Measurements from ENCODE around the gene ZC3HAV1.
"Not testable (repeated sequence)": the region's sequence is repeated elsewhere in the genome, so short reads cannot be mapped to it uniquely, and the experiment has no call there.

The ZC3HAV1 gene

DNA sequence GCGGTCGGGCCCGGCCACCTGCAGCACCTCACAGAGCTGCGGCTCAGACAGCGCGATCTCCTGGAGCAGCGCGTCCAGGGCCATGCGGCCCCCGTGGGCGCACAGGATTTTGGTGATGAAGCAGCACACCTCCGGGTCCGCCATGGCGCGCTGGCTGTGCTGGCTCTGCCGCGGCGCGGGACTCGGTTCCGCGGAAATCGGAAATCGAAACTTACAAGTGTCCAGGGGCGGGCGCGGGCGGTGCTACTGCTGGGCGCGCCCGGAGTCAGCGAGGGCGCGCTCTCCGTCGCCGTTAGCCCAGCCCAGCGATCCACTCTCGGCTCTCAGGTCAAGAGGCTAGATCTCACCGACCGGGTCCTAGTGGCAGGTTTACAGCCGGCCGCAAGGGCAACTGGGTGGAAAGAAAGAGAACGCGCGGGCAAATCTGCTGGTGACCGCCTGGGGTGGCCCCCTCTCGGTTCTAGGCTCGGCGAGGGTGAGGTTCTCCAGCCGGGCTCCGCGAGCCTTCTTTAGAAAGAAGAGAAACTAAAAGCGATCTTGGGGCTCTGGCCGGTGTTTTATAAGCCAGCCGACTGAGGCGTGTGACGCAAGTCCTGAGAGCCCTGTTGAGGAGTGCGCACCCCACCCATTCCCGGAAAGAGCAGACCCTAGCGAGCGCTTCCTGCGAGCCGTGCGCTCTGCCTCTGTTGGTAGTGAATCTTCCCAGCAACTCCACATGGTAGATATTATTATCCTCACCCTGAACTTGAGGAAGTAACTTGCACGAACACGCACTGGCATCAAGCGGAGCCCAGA is at the start of gene ZC3HAV1:
Gene ZC3HAV1 (minus strand): TSS at position 533 of the 795 bp plus-strand sequence. CDS start 389 bp downstream, at position 144.
- TF ChIP-seq FOXP2 (optimal IDR thresholded peaks at IDR 0.05; ENCODE audit: control extremely low read depth, extremely low read length, insufficient read depth) (no peak), EZH2 (IDR thresholded peaks at IDR 0.05) (no peak), POLR2AphosphoS5 (IDR thresholded peaks at IDR 0.05; ENCODE audit: borderline replicate concordance, low read depth, low read length) (peak; percentile 62)

DNA sequence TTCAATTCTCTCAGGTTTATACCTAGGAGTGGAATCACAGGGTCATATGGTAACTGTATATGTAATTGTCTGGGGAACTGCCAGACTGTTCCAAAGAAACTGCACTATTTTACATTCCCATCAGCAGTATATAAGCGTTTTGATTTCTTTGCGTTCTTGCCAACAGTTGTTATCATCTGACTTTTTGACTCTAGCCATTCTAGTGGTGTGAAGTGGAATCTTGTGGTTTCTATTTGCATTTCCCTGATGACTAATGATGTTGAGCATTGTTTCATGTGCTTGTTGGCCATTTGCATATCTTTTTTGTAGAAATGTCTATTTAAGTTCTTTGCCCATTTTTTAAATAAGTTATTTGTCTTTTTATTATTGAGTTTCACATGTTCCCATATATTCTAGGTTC is 44.3 kb upstream of the ZC3HAV1 start:
- H3K36me3 ChIP-seq (ENCODE audit: insufficient read depth, low read length): peaks cover 3% of the 10 kb centered on the region; the same call in 1 of the 2 replicates
- H3K27ac ChIP-seq: no peak overlapping the region
- H3K9ac ChIP-seq (ENCODE audit: insufficient read length): no peak overlapping the region
- H3K4me3 ChIP-seq: no peak overlapping the region
- no peak for DNase-seq (ENCODE audit: low read depth, low spot score)
- H3K9me3 ChIP-seq (ENCODE audit: low read depth, low read length): no peaks in the 10 kb centered on the region
- no peak for TF ChIP-seq FOXP2 (optimal IDR thresholded peaks at IDR 0.05; ENCODE audit: control extremely low read depth, extremely low read length, insufficient read depth)
- TF ChIP-seq POLR2AphosphoS5 (IDR thresholded peaks at IDR 0.05; ENCODE audit: borderline replicate concordance, low read depth, low read length): no peak
- no peak for TF ChIP-seq EZH2 (IDR thresholded peaks at IDR 0.05)

More for the DNA sequence above, at the start of gene ZC3HAV1:
- no peak for DNase-seq (ENCODE audit: low read depth, low spot score)
- Histone ChIP-seq H3K36me3 (ENCODE audit: insufficient read depth, low read length) (no peaks in the 10 kb centered on the region), H3K4me3 (peak within 1 kb of the TSS; percentile 85), H3K27ac (no peak within 1 kb of the TSS), H3K9ac (ENCODE audit: insufficient read length) (peak within 1 kb of the TSS; percentile 72), H3K9me3 (ENCODE audit: low read depth, low read length) (no peaks in the 10 kb centered on the region)

DNA sequence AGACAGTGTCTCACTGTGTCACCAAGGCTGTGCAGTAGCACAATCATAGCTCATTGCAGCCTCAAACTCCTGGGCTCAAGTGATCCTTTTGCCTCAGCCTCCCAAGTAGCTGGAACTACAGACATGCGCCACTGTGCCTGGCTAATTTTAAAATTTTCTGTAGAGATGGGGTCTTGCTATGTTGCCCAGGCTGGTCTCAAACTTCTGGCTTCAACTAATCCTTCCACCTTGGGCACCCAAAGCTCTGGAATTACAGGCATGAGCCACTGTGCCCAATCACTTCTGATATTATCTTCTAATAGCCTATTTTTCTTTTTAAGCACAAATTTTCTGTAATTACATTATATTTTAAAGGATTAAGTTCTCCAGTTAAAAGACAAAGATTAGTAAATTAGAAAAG is 42.6 kb upstream of the ZC3HAV1 start:
- Histone ChIP-seq H3K27ac (no peak overlapping the region), H3K9me3 (ENCODE audit: low read depth, low read length) (no peaks in the 10 kb centered on the region), H3K4me3 (no peak overlapping the region), H3K36me3 (ENCODE audit: insufficient read depth, low read length) (no peaks in the 10 kb centered on the region), H3K9ac (ENCODE audit: insufficient read length) (no peak overlapping the region)
- TF ChIP-seq POLR2AphosphoS5 (IDR thresholded peaks at IDR 0.05; ENCODE audit: borderline replicate concordance, low read depth, low read length) (no peak), EZH2 (IDR thresholded peaks at IDR 0.05) (no peak), FOXP2 (optimal IDR thresholded peaks at IDR 0.05; ENCODE audit: control extremely low read depth, extremely low read length, insufficient read depth) (no peak)
- DNase-seq (ENCODE audit: low read depth, low spot score): no peak

DNA sequence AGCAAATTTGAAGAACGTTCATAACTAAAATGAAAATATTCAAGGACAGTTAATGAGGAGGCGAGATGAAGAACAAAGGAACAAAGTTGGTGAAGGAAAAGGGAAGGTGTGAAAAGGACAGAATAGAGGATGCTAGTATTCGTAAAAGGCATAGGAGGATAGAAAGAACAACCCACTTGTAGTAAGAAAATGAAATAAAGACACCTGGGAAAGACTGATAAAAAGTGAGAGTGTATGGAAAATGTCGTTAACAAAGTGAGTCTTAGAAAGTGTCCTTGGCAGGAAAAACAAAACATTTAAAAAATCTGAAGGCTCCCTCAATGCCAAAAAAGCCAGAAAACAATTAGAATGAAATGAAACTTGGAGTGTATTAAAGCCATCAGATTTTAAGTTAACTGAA is 29.6 kb upstream of the ZC3HAV1 start:
- Histone ChIP-seq H3K9ac (ENCODE audit: insufficient read length) (no peak overlapping the region), H3K4me3 (no peak overlapping the region), H3K27ac (no peak overlapping the region), H3K36me3 (ENCODE audit: insufficient read depth, low read length) (peaks cover 6% of the 10 kb centered on the region), H3K9me3 (ENCODE audit: low read depth, low read length) (no peaks in the 10 kb centered on the region)
- no peak for DNase-seq (ENCODE audit: low read depth, low spot score)
- TF ChIP-seq POLR2AphosphoS5 (IDR thresholded peaks at IDR 0.05; ENCODE audit: borderline replicate concordance, low read depth, low read length) (no peak), FOXP2 (optimal IDR thresholded peaks at IDR 0.05; ENCODE audit: control extremely low read depth, extremely low read length, insufficient read depth) (no peak), EZH2 (IDR thresholded peaks at IDR 0.05) (no peak)

DNA sequence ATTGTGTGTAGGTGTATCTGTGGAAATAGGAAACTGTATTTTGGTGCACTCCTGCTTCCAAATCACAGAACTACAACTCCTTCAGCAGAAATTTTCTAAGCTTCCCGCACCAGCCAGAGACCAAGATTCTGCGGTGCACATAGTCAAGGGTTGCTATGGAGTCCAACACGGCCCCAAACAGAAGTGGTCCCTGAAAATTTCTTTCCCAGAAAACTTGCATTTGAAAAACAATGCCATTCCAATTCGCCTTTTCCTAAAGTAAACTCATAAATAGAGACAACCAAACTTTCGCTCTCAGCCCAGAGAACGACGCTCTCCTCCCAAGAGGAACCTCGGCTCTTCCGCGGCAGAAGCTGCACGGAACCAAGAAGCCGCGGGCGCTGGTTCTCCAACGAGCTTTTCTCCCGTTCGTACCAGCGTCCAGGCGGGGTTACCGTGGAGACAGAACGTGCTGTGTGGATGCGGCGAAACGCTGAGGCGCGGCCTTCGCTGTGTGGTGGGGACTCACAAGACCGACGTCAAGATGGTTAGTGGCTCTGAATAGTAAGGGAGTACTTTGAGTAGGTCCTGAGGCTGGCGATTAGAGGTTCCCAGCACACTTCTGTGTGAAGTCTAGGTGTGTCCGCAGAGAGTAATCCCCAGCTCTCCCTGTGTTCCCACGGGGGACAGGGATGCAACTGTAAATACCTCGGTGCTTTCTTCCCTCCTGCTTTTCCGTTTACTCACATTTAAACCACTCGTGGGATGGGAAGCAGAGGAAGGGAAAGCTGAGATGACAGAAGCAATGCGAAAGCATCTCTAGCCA is 24.0 kb upstream of the ZC3HAV1 start:
- TF ChIP-seq EZH2 (IDR thresholded peaks at IDR 0.05) (no peak), POLR2AphosphoS5 (IDR thresholded peaks at IDR 0.05; ENCODE audit: borderline replicate concordance, low read depth, low read length) (peak; percentile 85), FOXP2 (optimal IDR thresholded peaks at IDR 0.05; ENCODE audit: control extremely low read depth, extremely low read length, insufficient read depth) (peak; percentile 59)
- no peaks in the 10 kb centered on the region for H3K9me3 ChIP-seq (ENCODE audit: low read depth, low read length)
- H3K4me3 ChIP-seq: peak overlapping the region; percentile 91
- H3K27ac ChIP-seq: no peak overlapping the region
- H3K9ac ChIP-seq (ENCODE audit: insufficient read length): peak overlapping the region; percentile 81
- DNase-seq (ENCODE audit: low read depth, low spot score): peak; percentile 48
- H3K36me3 ChIP-seq (ENCODE audit: insufficient read depth, low read length): no peaks in the 10 kb centered on the region; the same call in 1 of the 2 replicates

DNA sequence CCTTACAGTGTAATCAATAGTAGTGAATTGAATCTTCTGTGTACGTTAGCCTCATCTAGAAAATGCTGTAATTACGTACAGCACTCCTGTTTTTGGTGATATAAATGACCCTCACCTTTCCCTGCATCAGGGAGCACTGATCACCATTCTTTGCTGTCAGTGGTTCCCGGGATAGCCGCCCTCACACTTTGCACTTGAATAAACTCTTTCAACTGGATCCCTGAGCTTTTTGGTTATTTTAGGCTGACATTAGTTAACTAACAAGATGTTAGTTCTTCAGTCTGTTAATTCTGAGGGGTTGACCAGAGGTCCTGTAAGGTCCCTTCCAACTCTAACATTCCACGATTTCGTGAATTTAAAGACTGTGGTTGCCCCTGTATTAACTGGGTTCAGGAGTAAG is 23.4 kb upstream of the ZC3HAV1 start:
- no peak for TF ChIP-seq FOXP2 (optimal IDR thresholded peaks at IDR 0.05; ENCODE audit: control extremely low read depth, extremely low read length, insufficient read depth)
- no peak for TF ChIP-seq POLR2AphosphoS5 (IDR thresholded peaks at IDR 0.05; ENCODE audit: borderline replicate concordance, low read depth, low read length)
- no peak for TF ChIP-seq EZH2 (IDR thresholded peaks at IDR 0.05)
- H3K9ac ChIP-seq (ENCODE audit: insufficient read length): peak overlapping the region; percentile 81
- H3K36me3 ChIP-seq (ENCODE audit: insufficient read depth, low read length): no peaks in the 10 kb centered on the region; the same call in 1 of the 2 replicates
- H3K27ac ChIP-seq: no peak overlapping the region
- no peak for DNase-seq (ENCODE audit: low read depth, low spot score)
- peak overlapping the region; percentile 91 for H3K4me3 ChIP-seq
- no peaks in the 10 kb centered on the region for H3K9me3 ChIP-seq (ENCODE audit: low read depth, low read length)

DNA sequence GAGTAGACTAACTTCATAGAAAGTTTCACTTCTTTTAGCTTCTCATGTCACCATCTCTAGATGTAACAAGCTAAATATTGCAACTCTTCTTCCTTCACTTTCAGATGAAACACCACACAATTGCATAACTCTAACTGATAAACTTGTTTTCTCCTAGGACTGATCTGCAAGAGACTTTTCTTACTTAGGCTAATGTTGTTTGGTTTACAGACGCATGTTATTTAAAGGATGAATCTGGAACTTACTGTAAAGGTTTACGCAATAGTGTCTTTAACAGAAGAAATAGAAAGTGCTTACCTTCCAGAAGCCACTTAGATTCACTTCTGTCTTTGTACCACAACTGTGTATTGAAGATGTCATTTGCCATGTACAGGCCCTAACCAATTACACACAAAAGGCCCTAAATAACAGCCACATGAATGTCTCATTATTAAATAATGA is 22.1 kb upstream of the ZC3HAV1 start:
- Histone ChIP-seq H3K9me3 (ENCODE audit: low read depth, low read length) (no peaks in the 10 kb centered on the region), H3K36me3 (ENCODE audit: insufficient read depth, low read length) (no peaks in the 10 kb centered on the region; the same call in 1 of the 2 replicates), H3K4me3 (no peak overlapping the region), H3K27ac (no peak overlapping the region), H3K9ac (ENCODE audit: insufficient read length) (no peak overlapping the region)
- TF ChIP-seq EZH2 (IDR thresholded peaks at IDR 0.05) (no peak), POLR2AphosphoS5 (IDR thresholded peaks at IDR 0.05; ENCODE audit: borderline replicate concordance, low read depth, low read length) (no peak), FOXP2 (optimal IDR thresholded peaks at IDR 0.05; ENCODE audit: control extremely low read depth, extremely low read length, insufficient read depth) (no peak)
- no peak for DNase-seq (ENCODE audit: low read depth, low spot score)

DNA sequence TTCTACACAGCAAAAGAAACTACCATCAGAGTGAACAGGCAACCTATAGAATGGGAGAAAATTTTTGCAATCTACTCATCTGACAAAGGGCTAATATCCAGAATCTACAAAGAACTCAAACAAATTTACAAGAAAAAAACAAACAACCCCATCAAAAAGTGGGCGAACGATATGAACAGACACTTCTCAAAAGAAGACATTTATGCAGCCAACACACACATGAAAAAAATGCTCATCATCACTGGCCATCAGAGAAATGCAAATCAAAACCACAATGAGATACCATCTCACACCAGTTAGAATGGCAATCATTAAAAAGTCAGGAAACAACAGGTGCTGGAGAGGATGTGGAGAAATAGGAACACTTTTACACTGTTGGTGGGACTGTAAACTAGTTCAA is 20.3 kb upstream of the ZC3HAV1 start:
- not testable (repeated sequence) for H3K9ac ChIP-seq (ENCODE audit: insufficient read length); H3K36me3 ChIP-seq (ENCODE audit: insufficient read depth, low read length); H3K4me3 ChIP-seq; H3K9me3 ChIP-seq (ENCODE audit: low read depth, low read length); H3K27ac ChIP-seq; DNase-seq (ENCODE audit: low read depth, low spot score)
